A673 (cell line): ENCODE measurements around the gene CDYL.

ENCODE experiments used
- CTCF ChIP-seq: fragments of 300-800, 200-600 bp; sonication (generic); conservative IDR thresholded peaks from 2 replicates; pipeline ENCODE4 v1.5.1; 2017; ENCODE audit warnings: low read depth, mild to moderate bottlenecking, antibody characterized with exemption, low read length, moderate library complexity, mixed read lengths
- EZH2 ChIP-seq: fragments of 200-600 bp; sonication (generic); IDR thresholded peaks from 2 replicates; pipeline ENCODE4 v1.6.1; 2017; ENCODE audit warnings: borderline replicate concordance, low read depth, mild to moderate bottlenecking, mixed read lengths, antibody characterized with exemption, low read length; ENCODE audit not compliant: poor library complexity, severe bottlenecking

- TF ChIP-seq CTCF (no peak), EZH2 (no peak)
Observed at GRCh38 chr6:4808396-4808795, 32.2 kb downstream of the CDYL start.
